Neutrophil (primary cell): Measurements from ENCODE around the gene CLEC14A.

Experiments
- H3K27ac ChIP-seq: fragments of 200-600 bp; sonication (generic); 2 replicates; pipeline ENCODE4 v1.5.1; 2016; ENCODE audit warnings: mild to moderate bottlenecking, moderate library complexity
- H3K27me3 ChIP-seq: fragments of 200-600 bp; sonication (generic); 2 replicates; pipeline ENCODE4 v1.6.0; 2016; ENCODE audit warnings: mild to moderate bottlenecking
- H3K36me3 ChIP-seq: fragments of 200-600 bp; sonication (generic); 2 replicates; pipeline ENCODE4 v1.5.1; 2017
- H3K4me1 ChIP-seq, 2 experiments: fragments of 200-600 bp in 1 of 2; sonication (generic) in 1 of 2; 1 replicate in 1 of 2; 2 replicates in 1 of 2; pipeline versions ENCODE4 v1.5.1 to v1.6.1; 2013 to 2016; ENCODE audit warnings: low read depth in 1 of 2, low read length in 1 of 2, mild to moderate bottlenecking in 1 of 2, moderate library complexity in 1 of 2; ENCODE audit not compliant: control insufficient read depth in 1 of 2, insufficient read depth in 1 of 2
- H3K4me3 ChIP-seq, 2 experiments: fragments of 200-600 bp in 1 of 2; sonication (generic) in 1 of 2; 1 replicate in 1 of 2; 2 replicates in 1 of 2; pipeline ENCODE4 v1.5.1; 2013 to 2016; ENCODE audit warnings: low read depth in 1 of 2, low read length in 1 of 2, mild to moderate bottlenecking in 1 of 2, moderate library complexity in 1 of 2
- H3K9me3 ChIP-seq: fragments of 200-600 bp; sonication (generic); 2 replicates; pipeline ENCODE4 v1.5.1; 2016
- TF ChIP-seq, protein P1 (sequence below): fragments of 200-600 bp; sonication (generic); IDR thresholded peaks from 2 replicates; pipeline ENCODE4 v1.5.1; 2016; ENCODE audit warnings: antibody characterized with exemption

The CLEC14A gene

DNA sequence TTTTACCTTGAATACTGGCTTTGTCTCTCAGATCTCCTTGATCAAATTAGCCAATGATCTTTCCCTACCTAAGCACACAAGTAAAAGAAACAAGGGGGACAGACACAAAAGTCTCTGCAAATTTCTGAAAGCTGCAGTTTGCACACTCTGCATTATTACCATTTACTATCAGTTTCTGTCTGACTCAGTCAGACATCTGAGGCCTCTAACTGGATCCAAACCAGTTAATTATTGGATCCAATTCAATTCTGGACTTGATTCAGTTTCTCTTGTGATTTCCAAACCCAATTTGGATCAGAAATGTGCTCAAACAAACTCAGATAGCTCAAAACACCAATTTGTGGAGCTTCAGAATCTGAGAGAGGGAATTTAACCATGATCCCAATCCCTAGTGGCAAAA is 31.6 kb downstream of the CLEC14A start:
- H3K36me3 ChIP-seq: no peaks in the 10 kb centered on the region
- H3K27ac ChIP-seq: no peak overlapping the region
- TF ChIP-seq, protein P1, sequence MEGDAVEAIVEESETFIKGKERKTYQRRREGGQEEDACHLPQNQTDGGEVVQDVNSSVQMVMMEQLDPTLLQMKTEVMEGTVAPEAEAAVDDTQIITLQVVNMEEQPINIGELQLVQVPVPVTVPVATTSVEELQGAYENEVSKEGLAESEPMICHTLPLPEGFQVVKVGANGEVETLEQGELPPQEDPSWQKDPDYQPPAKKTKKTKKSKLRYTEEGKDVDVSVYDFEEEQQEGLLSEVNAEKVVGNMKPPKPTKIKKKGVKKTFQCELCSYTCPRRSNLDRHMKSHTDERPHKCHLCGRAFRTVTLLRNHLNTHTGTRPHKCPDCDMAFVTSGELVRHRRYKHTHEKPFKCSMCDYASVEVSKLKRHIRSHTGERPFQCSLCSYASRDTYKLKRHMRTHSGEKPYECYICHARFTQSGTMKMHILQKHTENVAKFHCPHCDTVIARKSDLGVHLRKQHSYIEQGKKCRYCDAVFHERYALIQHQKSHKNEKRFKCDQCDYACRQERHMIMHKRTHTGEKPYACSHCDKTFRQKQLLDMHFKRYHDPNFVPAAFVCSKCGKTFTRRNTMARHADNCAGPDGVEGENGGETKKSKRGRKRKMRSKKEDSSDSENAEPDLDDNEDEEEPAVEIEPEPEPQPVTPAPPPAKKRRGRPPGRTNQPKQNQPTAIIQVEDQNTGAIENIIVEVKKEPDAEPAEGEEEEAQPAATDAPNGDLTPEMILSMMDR: no peak
- no peaks in the 10 kb centered on the region for H3K9me3 ChIP-seq
- no peaks in the 10 kb centered on the region for H3K4me1 ChIP-seq
- no peak overlapping the region for H3K4me3 ChIP-seq
- H3K27me3 ChIP-seq: peaks cover 8% of the 10 kb centered on the region

DNA sequence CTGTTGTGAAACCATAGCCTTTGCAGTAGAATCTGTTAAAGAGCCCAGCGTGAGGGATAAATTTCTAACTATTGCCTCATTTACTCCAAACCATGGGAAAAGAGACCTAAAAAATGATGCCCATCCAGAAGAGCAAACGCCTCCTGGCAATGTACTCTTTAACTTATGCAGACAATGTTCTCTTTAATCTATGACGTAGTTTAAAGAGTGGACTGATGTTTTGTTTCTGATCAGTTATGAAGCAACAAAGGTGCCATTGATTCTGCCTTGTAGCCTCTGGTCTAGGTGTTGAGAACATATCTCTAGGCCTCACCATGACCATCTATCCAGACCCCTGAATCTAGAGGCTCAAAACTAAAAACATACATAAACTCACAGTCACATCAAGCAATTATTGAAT is 34.8 kb downstream of the CLEC14A start:
- H3K27ac ChIP-seq: no peak overlapping the region
- H3K4me3 ChIP-seq: no peak overlapping the region
- peaks cover 34% of the 10 kb centered on the region for H3K27me3 ChIP-seq
- H3K36me3 ChIP-seq: no peaks in the 10 kb centered on the region
- no peaks in the 10 kb centered on the region for H3K9me3 ChIP-seq
- TF ChIP-seq, protein P1: no peak
- no peaks in the 10 kb centered on the region for H3K4me1 ChIP-seq

DNA sequence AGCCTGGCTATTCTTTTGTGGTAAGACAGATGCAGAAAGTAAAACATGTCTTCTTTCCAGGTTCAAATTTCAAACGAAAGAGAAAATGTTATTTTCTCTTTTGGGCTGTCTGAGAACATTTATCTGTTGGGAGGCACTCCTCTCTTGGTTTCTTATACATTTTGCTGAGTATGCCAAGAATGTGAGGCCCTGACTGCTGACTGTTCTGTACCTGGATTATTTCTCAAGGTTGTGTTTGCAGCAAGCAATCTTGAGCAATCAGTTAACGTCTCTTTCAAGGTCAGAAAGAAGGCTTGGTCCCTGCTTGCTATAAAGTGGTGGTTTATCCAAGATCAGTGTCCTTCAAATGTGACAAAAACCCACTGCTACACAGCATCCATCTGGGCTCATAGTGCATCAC is 38.3 kb downstream of the CLEC14A start:
- Histone ChIP-seq H3K4me1 (no peaks in the 10 kb centered on the region), H3K9me3 (no peaks in the 10 kb centered on the region), H3K36me3 (no peaks in the 10 kb centered on the region), H3K4me3 (no peak overlapping the region), H3K27me3 (peaks cover 70% of the 10 kb centered on the region), H3K27ac (no peak overlapping the region)
- TF ChIP-seq, protein P1: no peak

DNA sequence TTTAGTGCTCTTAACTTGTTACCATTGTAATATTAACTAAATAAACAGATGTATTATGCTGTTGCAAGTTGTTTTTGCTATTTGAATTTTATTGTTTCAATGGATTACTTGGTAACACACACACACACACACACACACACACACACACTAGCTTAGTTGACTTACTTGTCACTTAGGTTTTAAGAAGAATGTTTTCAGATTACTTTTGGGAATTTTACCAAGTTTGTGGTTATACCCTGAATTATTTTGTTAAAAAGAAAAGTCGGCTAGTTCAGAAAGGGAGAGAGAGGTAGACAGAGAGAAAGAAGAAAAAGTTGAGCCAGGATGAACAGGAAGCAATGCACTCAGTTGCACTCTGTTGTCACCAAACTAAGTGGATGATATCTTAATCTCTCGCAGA is 42.9 kb downstream of the CLEC14A start:
- TF ChIP-seq, protein P1: no peak
- no peak overlapping the region for H3K27ac ChIP-seq
- no peaks in the 10 kb centered on the region for H3K36me3 ChIP-seq
- H3K27me3 ChIP-seq: peaks cover 99% of the 10 kb centered on the region
- H3K9me3 ChIP-seq: no peaks in the 10 kb centered on the region
- peaks cover 3 to 13% of the 10 kb centered on the region in 2 experiments for H3K4me1 ChIP-seq
- H3K4me3 ChIP-seq: no peak overlapping the region

DNA sequence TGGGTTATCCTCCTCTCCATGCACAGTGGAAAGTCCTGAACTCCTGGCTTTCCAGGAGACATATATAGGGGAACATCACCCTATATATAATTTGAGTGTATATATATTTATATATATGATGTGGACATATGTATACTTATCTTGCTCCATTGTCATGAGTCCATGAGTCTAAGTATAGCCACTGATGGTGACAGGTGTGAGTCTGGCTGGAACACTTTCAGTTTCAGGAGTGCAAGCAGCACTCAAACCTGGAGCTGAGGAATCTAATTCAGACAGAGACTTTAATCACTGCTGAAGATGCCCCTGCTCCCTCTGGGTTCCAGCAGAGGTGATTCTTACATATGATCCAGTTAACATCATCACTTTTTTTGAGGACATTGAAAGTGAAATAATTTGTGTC is 43.8 kb downstream of the CLEC14A start:
- Histone ChIP-seq H3K4me3 (no peak overlapping the region), H3K27ac (no peak overlapping the region), H3K4me1 (peaks cover 3 to 13% of the 10 kb centered on the region in 2 experiments), H3K9me3 (no peaks in the 10 kb centered on the region), H3K36me3 (no peaks in the 10 kb centered on the region), H3K27me3 (peaks cover 99% of the 10 kb centered on the region)
- TF ChIP-seq, protein P1: no peak

DNA sequence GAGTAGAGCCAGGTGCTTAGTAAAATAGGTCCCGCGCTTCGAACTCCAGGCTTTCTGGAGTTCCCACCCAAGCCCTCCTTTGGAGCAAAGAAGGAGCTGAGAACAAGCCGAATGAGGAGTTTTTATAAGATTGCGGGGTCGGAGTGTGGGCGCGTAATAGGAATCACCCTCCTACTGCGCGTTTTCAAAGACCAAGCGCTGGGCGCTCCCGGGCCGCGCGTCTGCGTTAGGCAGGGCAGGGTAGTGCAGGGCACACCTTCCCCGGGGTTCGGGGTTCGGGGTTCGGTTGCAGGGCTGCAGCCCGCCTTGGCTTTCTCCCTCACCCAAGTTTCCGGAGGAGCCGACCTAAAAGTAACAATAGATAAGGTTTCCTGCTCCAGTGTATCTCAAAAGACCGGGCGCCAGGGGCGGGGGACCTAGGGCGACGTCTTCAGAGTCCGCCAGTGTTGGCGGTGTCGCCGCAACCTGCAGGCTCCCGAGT is 44.6 kb downstream of the CLEC14A start:
- no peak overlapping the region for H3K4me3 ChIP-seq
- H3K27me3 ChIP-seq: peaks cover 100% of the 10 kb centered on the region
- no peak overlapping the region for H3K27ac ChIP-seq
- H3K36me3 ChIP-seq: no peaks in the 10 kb centered on the region
- H3K9me3 ChIP-seq: no peaks in the 10 kb centered on the region
- TF ChIP-seq, protein P1: no peak
- peaks cover 3 to 13% of the 10 kb centered on the region in 2 experiments for H3K4me1 ChIP-seq
